GM19025 (cell line): Measurements from ENCODE around the gene ARL8B.
A peak's percentile ranks its signal among the peaks of the same experiment; 100 is the strongest.
"Not testable (repeated sequence)": the region's sequence is repeated elsewhere in the genome, so short reads cannot be mapped to it uniquely, and the experiment has no call there.

Experiments
- ATAC-seq: cut with Tn5 transposase; IDR thresholded peaks from one replicate; pipeline ENCODE4 v1.9.1; 2021; ENCODE audit warnings: mild to moderate bottlenecking, low read depth, moderate library complexity; ENCODE audit not compliant: unreplicated experiment

ARL8B gene

DNA sequence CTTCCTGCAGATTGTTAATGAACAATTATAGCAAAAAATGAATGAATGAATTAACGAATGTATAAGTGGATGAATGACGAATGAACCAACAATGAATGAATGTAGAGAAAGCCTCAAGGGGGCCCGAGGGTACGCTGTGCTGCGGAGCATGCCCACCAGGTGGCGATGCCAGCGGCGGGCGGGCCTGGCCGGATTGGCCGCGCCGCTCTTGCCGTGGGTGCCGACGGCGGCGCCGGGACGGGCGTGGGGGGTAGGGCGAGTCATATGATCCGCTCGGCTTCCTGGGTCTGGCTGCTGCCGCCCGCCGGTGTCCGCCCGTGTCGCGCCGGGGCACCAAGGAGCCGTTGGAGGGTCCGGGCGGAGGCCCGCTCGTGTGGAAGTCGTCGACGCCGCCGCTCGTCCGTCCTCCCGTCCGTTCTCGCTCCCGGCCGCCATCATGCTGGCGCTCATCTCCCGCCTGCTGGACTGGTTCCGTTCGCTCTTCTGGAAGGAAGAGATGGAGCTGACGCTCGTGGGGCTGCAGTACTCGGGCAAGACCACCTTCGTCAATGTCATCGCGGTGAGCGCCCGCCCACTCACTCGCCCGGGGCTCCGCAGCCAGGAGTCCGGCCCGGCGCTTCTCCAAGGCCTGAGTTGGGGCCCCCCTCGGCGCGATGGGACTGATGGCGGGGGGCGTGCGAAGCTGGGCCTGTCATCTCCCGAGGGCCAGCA lies at the start of gene ARL8B:
ARL8B (plus strand) TSS at position 263 of the 711 bp plus-strand sequence; CDS start at position 437, 174 bp downstream.
- peak; percentile 92 for ATAC-seq

DNA sequence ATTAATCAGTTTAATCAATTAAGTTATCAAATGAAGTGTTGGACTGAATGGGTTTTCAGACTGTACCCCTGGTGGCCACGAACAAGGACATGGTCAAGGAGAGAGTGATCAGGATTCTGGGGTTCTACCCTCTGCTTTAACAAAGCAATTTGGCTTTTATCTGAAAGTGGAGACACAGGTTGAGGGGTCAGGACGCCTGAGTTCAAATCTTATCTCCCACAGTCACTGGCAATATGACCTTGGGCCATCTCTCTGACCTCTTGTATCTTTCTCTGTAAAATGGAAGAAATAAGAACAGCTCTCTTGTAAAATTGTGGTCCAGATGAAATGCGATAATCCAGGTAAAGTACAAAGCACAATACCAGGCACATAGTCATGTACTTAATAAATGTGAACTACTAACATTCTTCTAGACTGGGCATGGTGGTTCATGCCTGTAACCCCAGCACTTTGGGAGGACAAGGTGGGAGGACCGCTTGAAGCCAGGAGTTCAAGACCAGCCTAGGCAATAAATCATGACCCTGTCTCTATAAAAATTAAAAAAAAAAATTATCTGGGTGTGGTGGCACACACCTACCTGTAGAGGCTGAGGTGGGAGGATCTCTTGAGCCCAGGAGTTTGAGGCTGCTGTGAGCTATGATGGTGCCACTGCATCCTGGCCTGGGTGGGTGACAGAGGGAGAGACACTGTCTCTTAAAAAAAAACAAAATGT lies 48.6 kb upstream of the ARL8B start:
- ATAC-seq, result no peak

DNA sequence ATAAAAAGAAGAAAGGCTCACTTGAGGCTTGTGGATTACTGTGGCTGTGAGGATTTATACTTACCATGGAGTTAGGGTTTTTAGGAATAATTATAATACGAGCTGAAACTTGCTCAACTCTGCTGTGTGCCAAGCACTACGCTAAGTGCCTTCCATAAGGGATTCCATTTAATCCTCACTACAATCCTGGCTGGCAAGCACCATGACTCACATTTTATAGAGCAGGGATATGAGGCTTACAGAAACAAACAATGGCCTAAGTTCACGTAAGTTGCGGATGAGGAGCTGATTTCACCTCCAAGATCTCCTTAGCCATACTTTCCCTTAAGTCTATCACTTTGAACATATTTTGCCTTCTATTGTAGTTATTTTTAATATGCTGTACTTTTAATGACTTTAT lies 43.9 kb upstream of the ARL8B start:
- no peak for ATAC-seq

DNA sequence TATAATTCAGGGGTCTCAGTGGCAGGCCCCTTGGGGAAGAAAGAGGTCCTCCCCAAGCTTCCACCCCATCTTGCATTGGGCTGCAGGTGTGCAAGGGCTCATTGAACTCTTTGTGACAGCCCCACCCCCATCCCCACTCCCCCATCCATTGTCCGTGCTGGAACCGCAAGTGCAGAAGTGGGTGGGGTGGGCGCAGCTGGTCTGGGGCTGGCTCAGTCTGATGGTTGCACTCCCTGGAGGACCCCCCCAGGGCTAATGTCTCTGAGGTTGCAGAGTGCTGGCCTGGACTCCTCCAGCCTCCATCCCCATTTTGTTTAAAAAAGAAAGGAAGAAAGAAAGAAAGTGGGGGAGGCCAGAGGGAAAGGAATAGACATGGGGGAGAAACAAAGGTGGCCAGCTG lies 42.3 kb upstream of the ARL8B start:
- no peak for ATAC-seq

DNA sequence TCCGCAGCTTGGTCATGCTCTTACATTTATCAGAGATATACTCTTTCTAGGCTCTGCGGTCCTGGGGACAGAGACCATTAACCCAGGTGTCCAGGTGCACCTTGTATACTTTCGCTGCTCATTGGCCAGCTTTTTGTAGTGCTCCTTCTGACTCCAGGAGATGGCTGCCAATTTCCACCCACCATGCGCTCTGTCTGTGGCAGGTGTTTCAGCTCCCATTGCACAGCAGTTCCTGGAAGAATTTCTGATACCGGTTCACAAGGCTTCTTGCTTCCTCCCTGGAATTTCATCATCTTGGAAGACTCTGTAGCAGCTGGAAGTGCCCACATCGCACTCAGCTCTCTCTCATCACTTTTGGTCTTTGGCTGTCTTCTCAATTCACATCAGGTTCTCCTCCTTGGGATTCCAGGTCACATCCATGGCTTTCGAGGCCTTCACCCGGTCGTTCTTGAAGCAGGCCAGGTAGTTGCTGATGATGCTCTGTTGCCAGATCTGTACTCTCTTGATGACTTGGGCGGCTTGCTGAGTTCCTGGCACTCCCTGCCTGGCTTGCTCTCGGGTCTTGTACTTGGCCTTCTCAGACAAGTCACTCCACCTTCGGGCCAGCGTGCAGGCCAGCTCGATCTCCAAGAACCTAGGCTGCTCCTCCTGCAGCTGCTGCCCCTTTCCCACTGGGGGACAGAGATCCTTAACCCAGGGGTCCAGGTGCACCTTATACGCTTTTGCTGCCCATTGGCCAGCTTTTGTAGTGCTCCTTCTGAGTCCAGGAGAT lies 41.1 kb upstream of the ARL8B start:
- ATAC-seq, result no peak

DNA sequence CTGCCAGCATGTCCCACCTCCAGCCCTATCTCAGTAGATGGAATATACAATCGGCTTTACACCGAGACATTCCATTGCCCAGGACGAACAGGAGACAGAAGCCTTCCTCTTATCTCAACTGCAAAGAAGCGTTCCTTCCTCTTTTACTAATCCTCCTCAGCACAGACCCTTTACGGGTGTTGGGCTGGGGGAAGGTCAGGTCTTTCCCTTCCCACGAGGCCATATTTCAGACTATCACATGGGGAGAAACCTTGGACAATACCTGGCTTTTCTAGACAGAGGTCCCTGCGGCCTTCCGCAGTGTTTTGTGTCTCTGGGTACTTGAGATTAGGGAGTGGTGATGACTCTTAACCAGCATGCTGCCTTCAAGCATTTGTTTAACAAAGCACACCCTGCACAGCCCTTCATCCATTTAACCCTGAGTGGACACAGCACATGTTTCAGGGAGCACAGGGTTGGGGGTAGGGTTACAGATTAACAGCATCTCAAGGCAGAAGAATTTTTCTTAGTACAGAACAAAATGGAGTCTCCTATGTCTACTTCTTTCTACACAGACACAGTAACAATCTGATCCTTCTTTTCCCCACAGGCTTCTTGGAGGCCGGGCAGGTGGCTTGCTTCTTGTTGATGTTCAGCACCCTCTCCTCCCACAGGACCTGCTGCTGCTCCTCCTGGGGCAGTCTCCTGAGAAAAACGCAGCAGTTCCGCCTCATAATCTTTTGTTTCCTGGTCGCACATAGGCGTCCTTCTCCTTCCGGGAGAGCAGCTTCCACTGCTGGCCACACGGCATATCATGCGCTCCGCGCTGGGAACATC lies 39.9 kb upstream of the ARL8B start:
- ATAC-seq, result not testable (repeated sequence)

DNA sequence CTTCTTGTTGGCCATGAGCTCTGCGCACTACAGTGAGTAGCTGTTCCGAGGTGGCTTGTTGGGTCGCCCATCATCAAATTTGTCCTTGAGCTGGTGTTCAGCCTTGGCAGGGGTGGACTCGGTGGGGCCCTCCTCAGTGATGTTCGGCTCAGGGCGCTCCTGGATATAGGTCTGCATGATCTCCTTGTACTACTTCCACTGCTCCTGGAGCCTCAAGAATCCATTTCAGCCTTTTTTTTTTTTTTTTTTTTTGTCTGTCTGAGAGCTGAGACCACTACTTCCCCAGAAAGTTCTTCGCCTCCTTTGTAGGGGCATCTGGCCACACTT lies 39.3 kb upstream of the ARL8B start:
- ATAC-seq, result no peak

DNA sequence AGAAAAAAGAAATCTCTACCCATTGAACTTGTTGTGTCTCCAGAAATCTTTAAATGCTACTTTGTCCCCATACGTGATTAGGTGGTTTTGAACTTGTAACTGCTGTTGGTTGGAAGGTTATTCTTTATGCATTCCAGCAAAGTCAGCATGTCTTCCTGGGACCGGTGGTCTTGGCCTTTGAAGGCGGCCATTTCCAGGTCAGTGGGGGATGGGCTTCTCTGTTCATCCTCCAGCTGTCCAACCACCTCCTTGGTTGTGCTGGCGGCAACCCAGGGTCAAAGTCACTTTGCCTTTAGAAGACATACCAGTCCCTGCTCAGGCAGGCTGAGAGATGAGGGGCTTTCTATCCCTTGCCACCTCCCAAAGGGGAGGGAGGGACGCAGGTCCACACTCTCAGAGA lies 37.9 kb upstream of the ARL8B start:
- ATAC-seq, result no peak

DNA sequence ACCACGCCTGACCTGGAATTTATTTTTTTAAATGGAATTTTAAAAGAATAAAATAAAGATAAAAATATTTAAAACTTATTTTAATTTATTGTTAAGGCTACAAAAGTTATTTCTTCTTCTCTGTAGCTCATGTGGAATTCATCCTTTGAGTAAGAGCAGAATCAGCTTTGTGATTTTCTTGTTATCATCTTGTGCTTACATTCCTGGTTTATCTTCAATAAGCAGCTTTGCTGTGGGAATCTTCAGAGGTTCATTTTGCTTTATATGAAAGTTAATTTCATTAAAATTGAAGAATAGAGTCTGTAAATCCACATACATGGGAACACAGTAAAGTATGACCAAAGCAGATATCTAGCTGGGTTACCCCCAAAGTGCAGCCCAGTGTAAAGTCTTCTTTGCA lies 35.4 kb upstream of the ARL8B start:
- no peak for ATAC-seq

DNA sequence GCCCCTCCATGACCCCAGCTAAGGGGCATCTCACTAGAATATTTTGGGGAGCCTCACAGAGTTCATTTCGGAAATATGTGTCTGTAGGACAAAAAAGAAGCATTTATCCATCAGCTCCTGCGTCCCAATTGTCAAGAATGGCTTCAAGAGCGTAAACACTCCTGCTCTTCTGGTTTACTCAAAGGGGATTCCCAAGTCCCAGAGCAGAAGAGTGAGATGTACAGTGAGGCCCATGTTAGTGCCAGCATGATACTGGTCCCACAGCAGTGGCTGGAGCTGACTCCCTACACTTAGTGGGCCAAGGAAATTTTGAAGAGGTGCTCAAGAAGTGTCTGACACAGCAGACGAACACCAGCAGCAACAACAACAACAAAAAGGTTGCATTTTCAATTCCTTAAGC lies 34.9 kb upstream of the ARL8B start:
- ATAC-seq, result no peak

DNA sequence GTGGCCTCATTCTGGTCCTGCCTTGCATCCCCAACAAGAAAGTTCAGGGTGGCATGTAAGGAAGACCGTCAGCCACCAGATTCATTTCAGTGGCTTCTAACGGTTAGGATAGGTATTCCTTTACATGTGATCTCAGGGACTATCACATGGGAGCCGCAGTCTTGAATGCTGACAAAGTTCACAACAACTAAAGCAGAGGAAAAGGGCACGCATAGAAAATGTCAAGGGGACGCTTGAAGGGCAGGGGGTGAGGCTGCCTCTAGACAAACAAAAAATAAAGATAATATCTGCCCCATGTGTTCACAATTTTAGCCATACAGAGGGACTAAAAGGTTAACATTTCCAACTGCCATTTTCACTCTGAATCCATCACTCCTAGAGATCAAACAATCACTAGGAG lies 31.9 kb upstream of the ARL8B start:
- ATAC-seq, result no peak

DNA sequence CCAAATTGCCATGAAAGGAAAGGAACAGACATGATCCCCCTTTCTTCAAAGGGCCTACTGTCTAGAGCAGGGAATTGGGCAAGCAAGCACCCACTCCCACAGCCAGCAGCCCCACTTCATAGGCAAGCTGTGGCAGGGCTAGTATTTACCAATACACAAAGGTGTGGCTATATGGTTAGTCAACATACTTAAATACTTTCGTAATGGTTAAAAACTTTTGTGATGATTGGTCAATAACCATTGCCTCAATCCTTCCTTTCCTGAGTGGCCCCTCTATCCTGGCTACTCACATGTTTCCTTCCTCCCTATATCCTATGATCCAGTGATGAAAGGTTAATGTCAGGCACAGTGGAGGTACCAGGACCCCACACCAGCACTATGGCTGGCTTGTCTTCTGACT lies 30.1 kb upstream of the ARL8B start:
- no peak for ATAC-seq

DNA sequence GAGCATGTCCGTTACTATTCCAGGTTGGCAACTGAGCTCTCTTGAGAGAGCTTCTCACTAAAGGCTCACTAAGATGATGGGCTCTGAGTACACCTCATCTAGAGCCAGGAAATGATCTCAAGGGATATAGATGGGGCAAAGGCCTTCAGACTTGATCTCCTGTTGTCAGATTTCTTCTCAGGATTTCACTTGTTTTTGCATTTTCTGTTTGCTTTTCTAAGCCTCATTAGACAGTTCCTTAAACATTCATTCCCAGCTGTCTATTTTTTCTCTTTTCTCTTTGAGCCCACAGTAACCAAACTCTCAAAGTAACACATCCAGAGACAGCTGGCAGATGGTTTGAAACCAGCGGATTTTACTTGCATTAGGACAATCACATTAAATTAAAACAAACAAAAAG lies 28.4 kb upstream of the ARL8B start:
- no peak for ATAC-seq

DNA sequence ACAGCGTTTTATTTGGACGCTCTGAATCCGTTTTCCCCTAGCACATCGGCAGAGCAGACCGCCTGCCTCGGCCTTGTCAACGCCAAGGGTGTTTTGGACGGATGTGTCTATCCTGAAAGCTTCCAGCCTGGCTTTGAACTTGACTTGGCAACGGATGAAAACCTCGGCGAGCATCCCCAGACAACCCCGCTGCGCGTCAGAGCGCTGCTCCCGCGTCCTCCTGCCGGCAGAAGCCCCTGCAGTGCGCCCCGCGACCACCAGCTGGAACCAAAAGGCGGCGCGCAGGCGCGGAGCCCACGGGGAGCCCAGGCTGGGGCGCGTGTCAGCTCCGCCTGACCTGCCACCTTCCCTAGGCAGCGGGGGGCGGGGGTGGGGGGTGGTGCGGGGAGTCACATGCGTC lies 26.2 kb upstream of the ARL8B start:
- ATAC-seq, result no peak

DNA sequence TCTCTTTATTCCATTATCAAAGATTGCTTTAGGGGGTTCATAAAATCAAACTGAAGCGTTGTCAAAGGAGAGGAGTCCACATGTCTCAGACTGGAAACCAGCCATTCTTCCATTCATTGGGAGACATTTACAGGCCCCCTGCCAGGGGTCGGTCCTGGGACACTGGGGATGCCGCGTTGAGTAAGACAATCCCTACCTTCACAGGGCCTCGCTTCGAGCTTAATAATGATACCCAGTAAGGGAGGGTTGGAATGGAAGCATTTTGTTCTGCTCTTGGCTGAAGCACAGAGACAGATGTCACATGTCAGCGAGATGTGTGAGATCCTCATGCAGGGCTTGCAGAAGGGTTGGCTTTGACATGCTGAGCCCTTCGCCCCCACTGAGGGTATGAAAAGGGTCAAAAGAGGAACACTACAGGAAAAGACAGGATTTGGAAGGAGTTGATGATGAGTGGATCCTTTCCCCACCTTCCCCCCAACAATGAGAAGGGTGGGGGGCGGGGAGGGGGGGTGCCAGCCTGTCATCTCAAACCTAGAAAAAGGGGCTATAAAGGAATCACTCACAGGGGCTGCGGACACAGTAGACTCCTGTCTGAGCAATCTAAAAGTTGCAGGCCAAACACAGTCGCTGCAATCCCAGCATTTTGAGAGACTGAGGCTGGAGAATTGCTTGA lies 25.6 kb upstream of the ARL8B start:
- ATAC-seq, result no peak

DNA sequence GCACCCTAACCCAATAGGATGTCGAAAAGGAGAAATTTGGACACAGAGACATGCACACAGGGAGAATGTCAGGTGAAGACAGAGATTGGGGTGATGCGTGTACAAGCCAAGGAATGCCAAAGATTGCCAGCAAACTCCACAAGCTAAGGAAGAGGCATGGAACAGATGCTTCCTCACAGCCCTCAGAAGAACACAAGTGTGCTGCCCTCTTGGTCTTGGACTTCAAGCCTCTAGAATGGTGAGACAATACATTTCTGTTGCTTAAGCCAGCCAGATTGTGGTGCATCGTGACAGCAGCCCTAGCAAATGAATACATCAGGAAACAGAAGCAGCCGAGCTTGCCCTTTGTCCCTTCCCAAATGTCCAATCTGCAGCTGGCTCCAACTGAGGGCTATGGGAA lies 23.7 kb upstream of the ARL8B start:
- no peak for ATAC-seq

DNA sequence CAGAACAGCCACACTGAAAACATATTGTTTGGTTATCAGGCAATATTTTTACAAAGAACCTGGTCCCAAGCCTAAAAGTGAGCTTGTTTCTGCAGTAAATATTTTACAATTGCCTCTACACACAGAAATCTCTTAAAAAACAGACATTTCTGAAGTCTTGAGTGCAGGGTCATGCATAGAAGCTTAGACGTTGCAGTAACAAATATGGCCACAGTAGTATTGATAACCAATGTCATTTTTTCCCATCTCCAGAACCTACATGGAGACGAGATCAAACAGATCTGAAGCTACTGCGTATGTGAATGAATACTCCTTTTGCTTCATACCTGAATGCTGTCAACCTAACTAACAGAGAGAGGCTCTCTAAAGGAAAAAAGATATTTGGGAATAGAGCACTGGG lies 19.6 kb upstream of the ARL8B start:
- ATAC-seq, result no peak

DNA sequence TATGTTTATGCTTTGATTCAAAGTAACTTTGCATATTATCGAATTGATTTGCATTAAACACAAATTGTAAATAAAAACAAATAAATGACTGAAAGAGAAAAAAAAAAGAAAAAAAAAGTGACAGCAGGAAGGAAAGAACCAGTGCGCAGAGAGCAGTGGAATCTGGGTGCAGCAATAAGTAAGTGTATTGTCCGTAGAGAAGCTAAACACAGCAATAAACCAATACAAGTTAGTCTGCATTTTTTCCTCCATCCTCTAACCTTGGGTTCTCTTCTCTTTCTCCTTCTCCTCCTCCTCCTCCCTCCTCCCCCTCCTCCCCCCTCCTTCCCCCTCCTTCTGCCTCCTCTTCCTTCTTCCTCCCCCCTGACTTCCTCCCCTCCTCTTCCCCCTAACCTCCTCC lies 18.3 kb upstream of the ARL8B start:
- ATAC-seq, result no peak

DNA sequence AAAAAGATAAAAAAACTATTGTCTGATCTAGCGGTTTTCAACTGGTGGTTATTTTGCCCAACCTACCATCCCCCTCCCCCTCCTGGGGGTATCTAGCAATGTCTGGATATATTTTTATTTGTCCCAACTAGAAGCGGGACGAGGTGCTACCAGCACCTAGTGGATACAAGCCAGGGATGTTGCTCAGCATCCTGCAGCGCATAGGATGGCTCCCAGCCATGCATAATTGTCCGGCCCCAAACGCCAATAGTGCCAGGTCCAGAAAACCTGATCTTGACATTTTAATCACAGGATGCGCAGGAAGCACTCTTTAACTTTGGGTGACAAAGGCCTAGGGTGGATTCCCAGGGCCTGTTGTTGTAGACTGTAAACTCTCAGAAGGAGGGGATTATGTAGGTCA lies 17.0 kb upstream of the ARL8B start:
- ATAC-seq, result no peak

DNA sequence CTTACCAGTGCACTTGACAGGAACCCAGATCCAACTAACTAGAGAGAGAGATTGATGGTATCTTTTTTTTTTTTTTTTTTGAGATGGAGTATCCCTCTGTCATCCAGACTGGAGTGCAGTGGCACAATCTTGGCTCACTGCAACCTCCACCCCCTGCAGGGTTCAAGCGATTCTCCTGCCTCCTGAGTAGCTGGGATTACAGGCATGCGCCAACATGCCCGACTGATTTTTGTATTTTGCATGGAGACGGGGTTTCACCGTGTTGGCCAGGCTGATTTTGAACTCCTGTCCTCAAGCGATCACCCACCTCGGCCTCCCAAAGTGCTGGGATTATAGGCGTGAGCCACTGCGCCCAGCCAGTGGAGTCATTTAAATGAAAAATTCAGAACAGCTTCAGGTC lies 15.7 kb upstream of the ARL8B start:
- not testable (repeated sequence) for ATAC-seq
